Trophoblast cell (in vitro differentiated cells and primary cell): ENCODE measurements around the gene ALK.

Experiments
- DNase-seq, 2 donors: peaks; one replicate each; pipeline ENCODE4 v3.0.0-alpha.2; 2016
- H2AFZ ChIP-seq: 2 replicates; pipeline ENCODE4 v1.6.1; 2013; ENCODE audit warnings: low read length, moderate library complexity, mild to moderate bottlenecking; ENCODE audit not compliant: insufficient read depth, poor library complexity
- H2AK5ac ChIP-seq: 2 replicates; pipeline ENCODE4 v1.6.1; 2013; ENCODE audit warnings: mild to moderate bottlenecking, low read length
- H2BK120ac ChIP-seq: 2 replicates; pipeline ENCODE4 v1.6.1; 2013; ENCODE audit warnings: low read length, mild to moderate bottlenecking, moderate library complexity; ENCODE audit not compliant: insufficient read depth, poor library complexity
- H2BK12ac ChIP-seq: 2 replicates; pipeline ENCODE4 v1.6.1; 2013; ENCODE audit warnings: mild to moderate bottlenecking, low read length, moderate library complexity
- H2BK5ac ChIP-seq: 2 replicates; pipeline ENCODE4 v1.6.1; 2013; ENCODE audit warnings: low read length, low read depth, moderate library complexity, mild to moderate bottlenecking; ENCODE audit not compliant: poor library complexity
- H3K14ac ChIP-seq: 2 replicates; pipeline ENCODE4 v1.6.1; 2013; ENCODE audit warnings: mild to moderate bottlenecking, low read length
- H3K18ac ChIP-seq: 2 replicates; pipeline ENCODE4 v1.6.1; 2013; ENCODE audit warnings: mild to moderate bottlenecking, low read length
- H3K23ac ChIP-seq: 2 replicates; pipeline ENCODE4 v1.6.1; 2013; ENCODE audit warnings: low read length
- H3K27ac ChIP-seq: 2 replicates; pipeline ENCODE4 v1.5.1; 2013; ENCODE audit warnings: low read depth, mild to moderate bottlenecking, inconsistent platforms, low read length, moderate library complexity
- H3K27me3 ChIP-seq: 2 replicates; pipeline ENCODE4 v1.6.1; 2013; ENCODE audit warnings: inconsistent platforms, mild to moderate bottlenecking, low read length, moderate library complexity; ENCODE audit not compliant: insufficient read depth
- H3K36me3 ChIP-seq, 2 experiments: 1 replicate in 1 of 2; 2 replicates in 1 of 2; pipeline ENCODE4 v1.6.1; 2013; ENCODE audit warnings: low read length in 2 of 2, mild to moderate bottlenecking in 2 of 2, moderate library complexity in 1 of 2; ENCODE audit not compliant: insufficient read depth in 2 of 2, control insufficient read depth in 1 of 2
- H3K4ac ChIP-seq: 2 replicates; pipeline ENCODE4 v1.6.1; 2013; ENCODE audit warnings: low read depth, mild to moderate bottlenecking, low read length, moderate library complexity
- H3K4me1 ChIP-seq, 2 experiments: 1 replicate in 1 of 2; 2 replicates in 1 of 2; pipeline ENCODE4 v1.6.1; 2013; ENCODE audit warnings: low read length in 2 of 2, mild to moderate bottlenecking in 2 of 2, moderate library complexity in 1 of 2; ENCODE audit not compliant: insufficient read depth in 2 of 2, control insufficient read depth in 1 of 2
- H3K4me2 ChIP-seq: 2 replicates; pipeline ENCODE4 v1.6.1; 2013; ENCODE audit warnings: inconsistent platforms, mild to moderate bottlenecking, low read length, moderate library complexity
- H3K4me3 ChIP-seq: 2 replicates; pipeline ENCODE4 v1.5.1; 2013; ENCODE audit warnings: mild to moderate bottlenecking, low read depth, low read length, inconsistent platforms
- H3K79me1 ChIP-seq: one replicate; pipeline ENCODE4 v1.6.1; 2013; ENCODE audit warnings: low read length
- H3K79me2 ChIP-seq: 2 replicates; pipeline ENCODE4 v1.6.1; 2013; ENCODE audit warnings: low read length, mild to moderate bottlenecking; ENCODE audit not compliant: control insufficient read depth, insufficient read depth, poor library complexity
- H3K9ac ChIP-seq: 2 replicates; pipeline ENCODE4 v1.6.1; 2013; ENCODE audit warnings: mild to moderate bottlenecking, low read length
- H3K9me3 ChIP-seq: 2 replicates; pipeline ENCODE4 v1.6.1; 2013; ENCODE audit warnings: low read depth, mild to moderate bottlenecking, control low read depth, inconsistent platforms, low read length; ENCODE audit not compliant: insufficient read depth
- H4K12ac ChIP-seq: 2 replicates; pipeline ENCODE4 v1.6.1; 2013; ENCODE audit warnings: low read depth, mild to moderate bottlenecking, low read length, moderate library complexity
- H4K8ac ChIP-seq: 2 replicates; pipeline ENCODE4 v1.6.1; 2013; ENCODE audit warnings: low read depth, mild to moderate bottlenecking, low read length, moderate library complexity
- H4K91ac ChIP-seq: one replicate; pipeline ENCODE4 v1.6.1; 2013; ENCODE audit warnings: low read depth, mild to moderate bottlenecking, low read length, moderate library complexity
- WGBS: extraction: QIAGEN DNeasy Blood & Tissue Kit; methylation state at CpG from one replicate; pipeline ENCODE4 v1.1.7; 2013; ENCODE audit warnings: missing lambda C conversion rate; ENCODE audit not compliant: insufficient read length, insufficient coverage; ENCODE audit errors: extremely low coverage; 5-methylcytosine and 5-hydroxymethylcytosine counted together

Gene ALK

GRCh38 chr2:29864988-29865387 lies 56.4 kb downstream of the ALK start:
- Histone ChIP-seq H3K23ac (no peak overlapping the region), H3K4ac (no peak overlapping the region), H2BK5ac (no peak overlapping the region), H3K18ac (no peak overlapping the region), H4K8ac (no peak overlapping the region), H3K4me3 (no peak overlapping the region), H2AFZ (no peak overlapping the region), H3K79me2 (no peaks in the 10 kb centered on the region), H3K9me3 (no peaks in the 10 kb centered on the region), H4K91ac (no peak overlapping the region), H3K4me2 (no peak overlapping the region), H3K79me1 (no peaks in the 10 kb centered on the region), H2BK12ac (no peak overlapping the region), H2AK5ac (no peak overlapping the region), H3K14ac (no peak overlapping the region), H3K27me3 (no peaks in the 10 kb centered on the region), H3K4me1 (no peaks in the 10 kb centered on the region), H3K9ac (no peak overlapping the region), H4K12ac (no peak overlapping the region), H2BK120ac (no peak overlapping the region), H3K27ac (no peak overlapping the region), H3K36me3 (no peaks in the 10 kb centered on the region)
- no CpG with 5 or more reads among the region's 1 CpG for WGBS
- no peak for DNase-seq

- Histone ChIP-seq H2AFZ (no peak overlapping the region), H3K14ac (no peak overlapping the region), H3K79me2 (no peaks in the 10 kb centered on the region), H3K36me3 (no peaks in the 10 kb centered on the region), H3K4me1 (no peaks in the 10 kb centered on the region), H3K27me3 (no peaks in the 10 kb centered on the region), H4K12ac (no peak overlapping the region), H3K4me2 (no peak overlapping the region), H3K79me1 (no peaks in the 10 kb centered on the region), H2AK5ac (no peak overlapping the region), H3K27ac (no peak overlapping the region), H4K91ac (no peak overlapping the region), H2BK5ac (no peak overlapping the region), H3K18ac (no peak overlapping the region), H2BK120ac (no peak overlapping the region), H3K9me3 (no peaks in the 10 kb centered on the region), H4K8ac (no peak overlapping the region), H2BK12ac (no peak overlapping the region), H3K4me3 (no peak overlapping the region), H3K23ac (no peak overlapping the region), H3K4ac (no peak overlapping the region), H3K9ac (no peak overlapping the region)
- DNase-seq = no peak
- WGBS = no CpG with 5 or more reads among the region's 7 CpGs
Observed at GRCh38 chr2:29855924-29856639, 65.3 kb downstream of the ALK start.

- Histone ChIP-seq H3K36me3 (no peaks in the 10 kb centered on the region), H3K14ac (no peak overlapping the region), H4K12ac (no peak overlapping the region), H4K8ac (no peak overlapping the region), H3K27me3 (no peaks in the 10 kb centered on the region), H2AK5ac (no peak overlapping the region), H3K79me1 (no peaks in the 10 kb centered on the region), H3K4me2 (no peak overlapping the region), H3K27ac (no peak overlapping the region), H2AFZ (no peak overlapping the region), H3K4ac (no peak overlapping the region), H3K79me2 (no peaks in the 10 kb centered on the region), H4K91ac (no peak overlapping the region), H2BK12ac (no peak overlapping the region), H3K4me1 (no peaks in the 10 kb centered on the region), H2BK5ac (no peak overlapping the region), H3K18ac (no peak overlapping the region), H3K23ac (no peak overlapping the region), H3K9me3 (no peaks in the 10 kb centered on the region), H2BK120ac (no peak overlapping the region), H3K9ac (no peak overlapping the region), H3K4me3 (no peak overlapping the region)
- no peak for DNase-seq
- WGBS = no CpG with 5 or more reads among the region's 7 CpGs
Observed at GRCh38 chr2:29850794-29851193, 70.6 kb downstream of the ALK start.

GRCh38 chr2:29848566-29849310 lies 72.6 kb downstream of the ALK start:
- no peak overlapping the region for H3K14ac ChIP-seq
- no peak overlapping the region for H4K8ac ChIP-seq
- H4K91ac ChIP-seq = no peak overlapping the region
- H3K18ac ChIP-seq = no peak overlapping the region
- no peak overlapping the region for H4K12ac ChIP-seq
- no peak for DNase-seq
- H3K27me3 ChIP-seq = no peaks in the 10 kb centered on the region
- no peak overlapping the region for H3K27ac ChIP-seq
- no peak overlapping the region for H2BK12ac ChIP-seq
- H3K36me3 ChIP-seq = no peaks in the 10 kb centered on the region
- no peak overlapping the region for H3K4me3 ChIP-seq
- H3K23ac ChIP-seq = no peak overlapping the region
- H3K9me3 ChIP-seq = no peaks in the 10 kb centered on the region
- no peaks in the 10 kb centered on the region for H3K4me1 ChIP-seq
- no peak overlapping the region for H2AFZ ChIP-seq
- H3K79me2 ChIP-seq = no peaks in the 10 kb centered on the region
- no peak overlapping the region for H3K4me2 ChIP-seq
- no peak overlapping the region for H2BK120ac ChIP-seq
- H2AK5ac ChIP-seq = no peak overlapping the region
- H3K4ac ChIP-seq = no peak overlapping the region
- H3K79me1 ChIP-seq = no peaks in the 10 kb centered on the region
- WGBS = no CpG with 5 or more reads among the region's 12 CpGs
- no peak overlapping the region for H3K9ac ChIP-seq
- no peak overlapping the region for H2BK5ac ChIP-seq
